ENCODE results near the gene FNBP1L.

FNBP1L gene

GRCh38 chr1:93435443-93435842 lies 12.5 kb upstream of the FNBP1L start:
- H3K27ac ChIP-seq, result no peak overlapping the region
- TF ChIP-seq CTCF (conservative IDR thresholded peaks at IDR 0.05) (no peak), ZFX (IDR thresholded peaks at IDR 0.05) (no peak)

- no peak for TF ChIP-seq ZFX (IDR thresholded peaks at IDR 0.05)
- TF ChIP-seq CTCF (conservative IDR thresholded peaks at IDR 0.05), result no peak
Observed at GRCh38 chr1:93436496-93436895, 11.4 kb upstream of the FNBP1L start.

GRCh38 chr1:93437976-93438605 lies 9.8 kb upstream of the FNBP1L start:
- H3K27ac ChIP-seq, result no peak overlapping the region
- TF ChIP-seq CTCF (conservative IDR thresholded peaks at IDR 0.05), result peak; percentile 88
- TF ChIP-seq ZFX (IDR thresholded peaks at IDR 0.05), result no peak

More at GRCh38 chr1:93436496-93436895, 11.4 kb upstream of the FNBP1L start:
- H3K27ac ChIP-seq, result no peak overlapping the region

GRCh38 chr1:93438716-93439115 lies 9.2 kb upstream of the FNBP1L start:
- no peak overlapping the region for H3K27ac ChIP-seq
- TF ChIP-seq CTCF (conservative IDR thresholded peaks at IDR 0.05) (no peak), ZFX (IDR thresholded peaks at IDR 0.05) (no peak)

GRCh38 chr1:93440272-93440671 lies 7.6 kb upstream of the FNBP1L start:
- TF ChIP-seq ZFX (IDR thresholded peaks at IDR 0.05), result no peak
- TF ChIP-seq CTCF (conservative IDR thresholded peaks at IDR 0.05), result no peak
- no peak overlapping the region for H3K27ac ChIP-seq

GRCh38 chr1:93440706-93441105 lies 7.2 kb upstream of the FNBP1L start:
- TF ChIP-seq ZFX (IDR thresholded peaks at IDR 0.05), result no peak
- TF ChIP-seq CTCF (conservative IDR thresholded peaks at IDR 0.05), result no peak
- no peak overlapping the region for H3K27ac ChIP-seq

GRCh38 chr1:93441589-93441988 lies 6.3 kb upstream of the FNBP1L start:
- H3K27ac ChIP-seq, result no peak overlapping the region
- TF ChIP-seq ZFX (IDR thresholded peaks at IDR 0.05) (no peak), CTCF (conservative IDR thresholded peaks at IDR 0.05) (no peak)

Measured in C4-2B (cell line).